H1 (cell line): Measurements from ENCODE around the gene PLXNA4. TPM values are rescaled to one million over a fixed set of nuclear protein-coding genes. Genes with fewer than 3 reads are reported as not detected.

Experiments used
- CHD2 ChIP-seq: IDR thresholded peaks from 2 replicates; pipeline ENCODE4 v1.6.1; 2012; ENCODE audit warnings: low read length, improper control_type of control experiment
- KDM1A ChIP-seq: fragments of 200-600, 300-600 bp; sonication (generic); IDR thresholded peaks from 2 replicates; pipeline ENCODE4 v1.7.1; 2016; ENCODE audit warnings: mild to moderate bottlenecking, low read length, borderline replicate concordance
- KDM5A ChIP-seq: fragments of 200-600 bp; IDR thresholded peaks from 2 replicates; pipeline ENCODE4 v1.7.1; 2012; ENCODE audit warnings: mild to moderate bottlenecking, low read length, inconsistent platforms, mixed read lengths
- TAF1 ChIP-seq: IDR thresholded peaks from 2 replicates; pipeline ENCODE4 v1.6.1; 2011; ENCODE audit warnings: mild to moderate bottlenecking, low read depth, low read length
- YY1 ChIP-seq: IDR thresholded peaks from 2 replicates; pipeline ENCODE4 v1.6.1; 2011; ENCODE audit warnings: low read depth, mild to moderate bottlenecking, low read length
- polyA plus RNA-seq, 7 experiments: library from polyadenylated mRNA; depleted of rRNA in 3 of 7; stranded (reverse) in 5 of 7; unstranded in 2 of 7; fragments of >200 nt in 5 of 7; fragments of 200-250 nt in 2 of 7; gene quantifications; 1 replicate in 5 of 7; 2 replicates in 1 of 7; 4 replicates in 1 of 7; pipeline versions ENCODE4 v1.2.1 to v1.2.3, GENCODE V29; 2011 to 2013; ENCODE audit warnings: missing spikeins in 2 of 7, mixed read lengths in 2 of 7
- total RNA-seq: library from RNA; stranded (reverse); fragmentation: NEBNext Ultra II Directional; extraction: Animal tissue kit (Norgen Biotek cat#: 25700); gene quantifications from 2 replicates; pipeline ENCODE4 v1.2.1, GENCODE V29; 2021
- TF ChIP-seq, protein P1 (sequence below): IDR thresholded peaks from 2 replicates; pipeline ENCODE4 v1.6.1; 2011; ENCODE audit warnings: low read length, improper control_type of control experiment
- TF ChIP-seq, protein P2 (sequence below): IDR thresholded peaks from 2 replicates; pipeline ENCODE4 v1.6.1; 2011; ENCODE audit warnings: low read depth, mild to moderate bottlenecking, low read length; ENCODE audit not compliant: insufficient read depth

PLXNA4 gene
- total and polyA plus RNA-seq, 2 of the 8 experiments (the other 6 are each of a cell fraction or from before 2014, with no cell fraction given), result 0.76 to 0.79 TPM

DNA sequence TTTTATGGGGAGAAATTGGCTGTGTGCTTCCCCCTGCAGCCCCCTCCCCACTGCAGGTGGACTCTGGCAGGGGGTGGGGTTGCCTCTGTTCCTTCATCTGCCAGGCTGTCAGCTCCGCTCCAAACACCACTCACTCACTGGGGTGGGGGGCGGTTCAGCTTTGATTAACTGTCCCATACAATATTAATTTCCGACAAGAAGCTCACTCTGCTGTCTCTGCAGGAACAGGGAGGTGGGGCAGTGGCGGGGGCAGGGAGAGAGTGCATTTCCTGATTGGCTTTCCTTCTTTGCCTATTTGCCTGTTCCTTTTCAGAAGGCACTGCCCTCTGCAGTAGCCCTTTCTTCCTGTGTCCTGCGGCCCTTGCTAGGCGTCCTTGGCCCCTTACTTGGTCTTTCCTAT lies 500.8 kb downstream of the PLXNA4 start (continued):
- TF ChIP-seq, protein P1, sequence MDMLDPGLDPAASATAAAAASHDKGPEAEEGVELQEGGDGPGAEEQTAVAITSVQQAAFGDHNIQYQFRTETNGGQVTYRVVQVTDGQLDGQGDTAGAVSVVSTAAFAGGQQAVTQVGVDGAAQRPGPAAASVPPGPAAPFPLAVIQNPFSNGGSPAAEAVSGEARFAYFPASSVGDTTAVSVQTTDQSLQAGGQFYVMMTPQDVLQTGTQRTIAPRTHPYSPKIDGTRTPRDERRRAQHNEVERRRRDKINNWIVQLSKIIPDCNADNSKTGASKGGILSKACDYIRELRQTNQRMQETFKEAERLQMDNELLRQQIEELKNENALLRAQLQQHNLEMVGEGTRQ, result no peak
- TF ChIP-seq KDM5A, result no peak
- no peak for TF ChIP-seq YY1
- no peak for TF ChIP-seq TAF1
- no peak for TF ChIP-seq KDM1A
- TF ChIP-seq CHD2, result no peak
- TF ChIP-seq, protein P2, sequence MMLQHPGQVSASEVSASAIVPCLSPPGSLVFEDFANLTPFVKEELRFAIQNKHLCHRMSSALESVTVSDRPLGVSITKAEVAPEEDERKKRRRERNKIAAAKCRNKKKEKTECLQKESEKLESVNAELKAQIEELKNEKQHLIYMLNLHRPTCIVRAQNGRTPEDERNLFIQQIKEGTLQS, result no peak
